GM12878 (cell line): Measurements from ENCODE around the gene PRKG1. TPM values are rescaled to one million over a fixed set of nuclear protein-coding genes. Genes with fewer than 3 reads are reported as not detected.

Source experiments
- ATAC-seq: fragments of 200-7000 bp; cut with Tn5 transposase; 3 replicates; pipeline ENCODE4 v1.9.1; 2020; ENCODE audit warnings: mild to moderate bottlenecking, moderate library complexity
- BruUV-seq: library from RNA; stranded (reverse); fragments of 400-500 nt; replicated peaks from 2 replicates; lab custom pipeline; 2021; lab: Mats Ljungman, UMichigan
- CTCF ChIA-PET: fragments of 300-600 bp; sonication (Branson Sonifier 250); formaldehyde crosslinking; extraction: SDS; loops from one replicate; lab custom pipeline; 2021; ENCODE audit warnings: inconsistent platforms; lab: Yijun Ruan, JAX
- POLR2A ChIA-PET: fragments of 350-600 bp; formaldehyde crosslinking; extraction: SDS; loops from one replicate; lab custom pipeline; 2021; ENCODE audit warnings: inconsistent platforms; lab: Charles Lee
- RAD21 ChIA-PET: fragments of 300-600 bp; sonication (Branson Sonifier 250); formaldehyde crosslinking; loops from one replicate; lab custom pipeline; 2023; ENCODE audit warnings: antibody characterized with exemption; ENCODE audit not compliant: unreplicated experiment; lab: Charles Lee
- SMC1A ChIA-PET: fragments of 300-600 bp; sonication (Branson Sonifier 250); formaldehyde crosslinking; loops from one replicate; lab custom pipeline; 2023; ENCODE audit not compliant: unreplicated experiment, uncharacterized antibody; lab: Charles Lee
- DNase-seq: peaks from one replicate; pipeline ENCODE4 v3.0.0-alpha.2; 2011; ENCODE audit warnings: low read depth, low spot score
- FAIRE-seq: peaks from 3 replicates; lab custom pipeline; 2011; peaks lifted over from hg19 to GRCh38; lab: Jason Lieb, UNC
- H2AFZ ChIP-seq: 2 replicates; pipeline ENCODE4 v1.6.0; 2011; ENCODE audit warnings: low read depth, low read length, control low read depth; ENCODE audit not compliant: control insufficient read depth
- H3K27ac ChIP-seq: 2 replicates; pipeline ENCODE4 v1.5.1; 2011; ENCODE audit warnings: control low read depth; ENCODE audit not compliant: control insufficient read depth, insufficient read depth
- H3K27me3 ChIP-seq, 2 experiments: replicated peaks in 1 of 2; 2 replicates each; pipeline versions ENCODE4 v1.6.0 to v1.6.1; 2011; ENCODE audit warnings: low read length in 1 of 2; ENCODE audit not compliant: control insufficient read depth in 2 of 2, insufficient read depth in 2 of 2
- H3K36me3 ChIP-seq, 2 experiments: 2 replicates each; pipeline ENCODE4 v1.5.1; 2011; ENCODE audit warnings: low read length in 1 of 2; ENCODE audit not compliant: control insufficient read depth in 2 of 2, insufficient read depth in 2 of 2
- H3K4me1 ChIP-seq: 2 replicates; pipeline ENCODE4 v1.6.1; 2011; ENCODE audit warnings: mild to moderate bottlenecking, low read length, moderate library complexity, mixed read lengths; ENCODE audit not compliant: control insufficient read depth, insufficient read depth
- H3K4me2 ChIP-seq: 2 replicates; pipeline ENCODE4 v1.6.0; 2011; ENCODE audit warnings: control low read depth; ENCODE audit not compliant: control insufficient read depth, insufficient read depth
- H3K4me3 ChIP-seq: fragments of 200-600 bp; sonication (generic); 2 replicates; pipeline ENCODE4 v1.5.1; 2016
- H3K79me2 ChIP-seq: 2 replicates; pipeline ENCODE4 v1.6.0; 2011; ENCODE audit warnings: low read length; ENCODE audit not compliant: control insufficient read depth, insufficient read depth
- H3K9ac ChIP-seq: 2 replicates; pipeline ENCODE4 v1.8.0; 2011; ENCODE audit warnings: low read length, control low read depth, mixed read lengths; ENCODE audit not compliant: control insufficient read depth, insufficient read depth
- H3K9me3 ChIP-seq: replicated peaks from 3 replicates; pipeline ENCODE4 v1.5.1; 2011; ENCODE audit warnings: mild to moderate bottlenecking, low read length; ENCODE audit not compliant: control insufficient read depth, insufficient read depth
- H4K20me1 ChIP-seq: 2 replicates; pipeline ENCODE4 v1.6.0; 2011; ENCODE audit not compliant: control insufficient read depth, insufficient read depth
- ATF7 ChIP-seq: fragments of 450-650 bp; IDR thresholded peaks from 2 replicates; pipeline ENCODE4 v1.6.1; 2016; ENCODE audit warnings: low read depth, mild to moderate bottlenecking
- FOS ChIP-seq: IDR thresholded peaks from 3 replicates; pipeline ENCODE4 v1.6.1; 2011; ENCODE audit warnings: borderline replicate concordance; ENCODE audit not compliant: insufficient read length; ENCODE audit errors: extremely low read depth
- JUNB ChIP-seq: IDR thresholded peaks from 2 replicates; pipeline ENCODE4 v1.6.1; 2016; ENCODE audit warnings: antibody characterized with exemption, mild to moderate bottlenecking
- MEF2A ChIP-seq: IDR thresholded peaks from 2 replicates; pipeline ENCODE4 v1.6.1; 2011; ENCODE audit warnings: low read depth, mild to moderate bottlenecking, low read length, moderate library complexity; ENCODE audit not compliant: insufficient read depth
- NFIC ChIP-seq: IDR thresholded peaks from 2 replicates; pipeline ENCODE4 v1.6.1; 2012; ENCODE audit warnings: low read depth, mild to moderate bottlenecking, inconsistent platforms, low read length, moderate library complexity
- POLR2A ChIP-seq: IDR thresholded peaks from 2 replicates; pipeline ENCODE4 v1.6.1; 2011; ENCODE audit warnings: low read depth, mild to moderate bottlenecking, low read length
- RAD51 ChIP-seq: fragments of 450-650 bp; IDR thresholded peaks from 2 replicates; pipeline ENCODE4 v1.6.1; 2016; ENCODE audit warnings: moderate library complexity, mild to moderate bottlenecking, inconsistent platforms
- TCF7 ChIP-seq: IDR thresholded peaks from 2 replicates; pipeline ENCODE4 v1.6.1; 2014; ENCODE audit warnings: antibody characterized with exemption, borderline replicate concordance
- YBX1 ChIP-seq: fragments of 450-650 bp; IDR thresholded peaks from 2 replicates; pipeline ENCODE4 v1.6.1; 2016; ENCODE audit warnings: antibody characterized with exemption
- YY1 ChIP-seq: IDR thresholded peaks from 2 replicates; pipeline ENCODE4 v1.6.1; 2011; ENCODE audit warnings: low read depth, mild to moderate bottlenecking, low read length
- ZNF274 ChIP-seq: IDR thresholded peaks from one replicate; pipeline ENCODE4 v1.8.0; 2011; ENCODE audit not compliant: insufficient read length, insufficient read depth
- ZNF384 ChIP-seq: IDR thresholded peaks from 2 replicates; pipeline ENCODE4 v1.6.1; 2012; ENCODE audit warnings: low read depth, mild to moderate bottlenecking, low read length, improper control_type of control experiment, borderline replicate concordance
- ZNF622 ChIP-seq: fragments of 450-650 bp; IDR thresholded peaks from 2 replicates; pipeline ENCODE4 v1.6.1; 2017; ENCODE audit warnings: mild to moderate bottlenecking, inconsistent platforms
- WGBS: methylation state at CpG from one replicate; pipeline ENCODE4 v1.1.6; 2016; ENCODE audit warnings: low lambda C conversion rate; ENCODE audit not compliant: insufficient replicate concordance, insufficient coverage; ENCODE audit errors: missing lambda C conversion rate; 5-methylcytosine and 5-hydroxymethylcytosine counted together
- in situ Hi-C: fragments of 300-500 bp; cut with MboI; formaldehyde crosslinking; loops from 9 replicates; pipeline ENCODE4 v1.14.3; 2018; ENCODE audit warnings: mixed read lengths
- intact Hi-C: fragments of 100-400 bp; cut with micrococcal nuclease; formaldehyde crosslinking; loops from one replicate; pipeline ENCODE4 v1.14.2; 2022; ENCODE audit not compliant: unreplicated experiment
- polyA plus RNA-seq, 11 experiments: library from polyadenylated mRNA; depleted of rRNA in 4 of 11; unstranded in 6 of 11; stranded (reverse) in 5 of 11; fragments of >200 nt; fragmentation: Nextera tagmentation in 4 of 11; fragmentation: Illumina TruSeq in 1 of 11; extraction: Ambion mirVana in 4 of 11; extraction: Trizol in 1 of 11; gene quantifications; 1 replicate in 1 of 11; 2 replicates in 10 of 11; pipeline versions ENCODE4 v1.2.1 to v1.2.3, GENCODE V29; 2011 to 2016; ENCODE audit warnings: inconsistent platforms in 2 of 11, missing spikeins in 2 of 11, low read depth in 1 of 11
- total RNA-seq, 4 experiments: library from RNA; depleted of rRNA in 3 of 4; stranded (reverse); fragments of >200 nt in 3 of 4; fragmentation: Illumina TruSeq in 1 of 4; extraction: Trizol in 1 of 4; gene quantifications; 2 replicates each; pipeline versions ENCODE4 v1.2.1 to v1.2.3, GENCODE V29; 2013 to 2021
- TF ChIP-seq, protein P1 (sequence below), 3 experiments: IDR thresholded peaks in 2 of 3; conservative IDR thresholded peaks in 1 of 3; 2 replicates each; pipeline ENCODE4 v1.5.1; 2011; ENCODE audit warnings: low read depth in 3 of 3, low read length in 3 of 3, mild to moderate bottlenecking in 3 of 3, control low read depth in 2 of 3, moderate library complexity in 2 of 3, inconsistent platforms in 1 of 3, mixed read lengths in 1 of 3; ENCODE audit not compliant: control insufficient read depth in 2 of 3, insufficient read depth in 1 of 3; ENCODE audit errors: extremely low read depth in 1 of 3
- TF ChIP-seq, protein P2 (sequence below): fragments of 450-650 bp; IDR thresholded peaks from 2 replicates; pipeline ENCODE4 v1.6.1; 2016; ENCODE audit warnings: mild to moderate bottlenecking, moderate library complexity, borderline replicate concordance
- TF ChIP-seq, protein P3 (sequence below): IDR thresholded peaks from 2 replicates; pipeline ENCODE4 v1.6.1; 2011; ENCODE audit warnings: low read depth, mild to moderate bottlenecking, low read length, moderate library complexity, borderline replicate concordance; ENCODE audit errors: extremely low read depth
- TF ChIP-seq, protein P4 (sequence below): IDR thresholded peaks from 2 replicates; pipeline ENCODE4 v1.6.1; 2012; ENCODE audit warnings: low read depth, low read length, improper control_type of control experiment

The PRKG1 gene
- total and polyA plus RNA-seq, 10 of the 15 experiments (the other 5 are each of a cell fraction or from before 2014, with no cell fraction given): 0.04 to 0.05 TPM; not detected in 8

DNA sequence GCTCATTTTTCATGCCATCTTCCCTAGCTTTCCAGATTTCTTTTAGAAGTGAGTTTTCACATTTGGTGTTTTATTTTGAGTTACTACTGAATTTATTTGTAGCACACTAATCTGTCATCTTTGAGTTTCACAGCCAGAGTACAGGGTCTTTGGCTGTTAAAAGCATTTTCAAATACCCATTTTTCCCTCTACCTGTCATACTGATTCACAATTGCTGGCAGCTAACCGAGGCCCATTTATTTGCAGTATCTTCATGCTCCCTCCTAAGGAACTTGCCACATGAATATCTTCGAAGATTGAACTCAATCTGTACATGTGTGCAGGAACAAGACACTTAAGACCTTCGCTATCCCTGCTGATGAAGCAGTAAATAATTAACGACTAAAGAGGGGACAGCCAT is 1194.9 kb downstream of the PRKG1 start:
- H3K27me3 ChIP-seq: no peaks in the 10 kb centered on the region
- H3K36me3 ChIP-seq: no peaks in the 10 kb centered on the region
- ChIA-PET POLR2A (no interaction called here), SMC1A (no interaction called here)
- H2AFZ ChIP-seq: no peak overlapping the region
- no peaks in the 10 kb centered on the region for H3K79me2 ChIP-seq
- 15% methylated on average over 4 of the region's 4 CpGs for WGBS
- in situ Hi-C loops: no loop called here
- no peak for FAIRE-seq
- H3K27ac ChIP-seq: no peak overlapping the region
- H4K20me1 ChIP-seq: no peaks in the 10 kb centered on the region
- no peak for TF ChIP-seq ZNF274
- TF ChIP-seq, protein P1, sequence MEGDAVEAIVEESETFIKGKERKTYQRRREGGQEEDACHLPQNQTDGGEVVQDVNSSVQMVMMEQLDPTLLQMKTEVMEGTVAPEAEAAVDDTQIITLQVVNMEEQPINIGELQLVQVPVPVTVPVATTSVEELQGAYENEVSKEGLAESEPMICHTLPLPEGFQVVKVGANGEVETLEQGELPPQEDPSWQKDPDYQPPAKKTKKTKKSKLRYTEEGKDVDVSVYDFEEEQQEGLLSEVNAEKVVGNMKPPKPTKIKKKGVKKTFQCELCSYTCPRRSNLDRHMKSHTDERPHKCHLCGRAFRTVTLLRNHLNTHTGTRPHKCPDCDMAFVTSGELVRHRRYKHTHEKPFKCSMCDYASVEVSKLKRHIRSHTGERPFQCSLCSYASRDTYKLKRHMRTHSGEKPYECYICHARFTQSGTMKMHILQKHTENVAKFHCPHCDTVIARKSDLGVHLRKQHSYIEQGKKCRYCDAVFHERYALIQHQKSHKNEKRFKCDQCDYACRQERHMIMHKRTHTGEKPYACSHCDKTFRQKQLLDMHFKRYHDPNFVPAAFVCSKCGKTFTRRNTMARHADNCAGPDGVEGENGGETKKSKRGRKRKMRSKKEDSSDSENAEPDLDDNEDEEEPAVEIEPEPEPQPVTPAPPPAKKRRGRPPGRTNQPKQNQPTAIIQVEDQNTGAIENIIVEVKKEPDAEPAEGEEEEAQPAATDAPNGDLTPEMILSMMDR (IDR thresholded peaks at IDR 0.05 in 2 of 3, conservative IDR thresholded peaks at IDR 0.05 in 1 of 3; ENCODE audit: control insufficient read depth in 2 of 3, extremely low read depth in 1 of 3, insufficient read depth in 1 of 3, low read depth in 3 of 3, low read length in 3 of 3): no peak
- TF ChIP-seq, protein P2, sequence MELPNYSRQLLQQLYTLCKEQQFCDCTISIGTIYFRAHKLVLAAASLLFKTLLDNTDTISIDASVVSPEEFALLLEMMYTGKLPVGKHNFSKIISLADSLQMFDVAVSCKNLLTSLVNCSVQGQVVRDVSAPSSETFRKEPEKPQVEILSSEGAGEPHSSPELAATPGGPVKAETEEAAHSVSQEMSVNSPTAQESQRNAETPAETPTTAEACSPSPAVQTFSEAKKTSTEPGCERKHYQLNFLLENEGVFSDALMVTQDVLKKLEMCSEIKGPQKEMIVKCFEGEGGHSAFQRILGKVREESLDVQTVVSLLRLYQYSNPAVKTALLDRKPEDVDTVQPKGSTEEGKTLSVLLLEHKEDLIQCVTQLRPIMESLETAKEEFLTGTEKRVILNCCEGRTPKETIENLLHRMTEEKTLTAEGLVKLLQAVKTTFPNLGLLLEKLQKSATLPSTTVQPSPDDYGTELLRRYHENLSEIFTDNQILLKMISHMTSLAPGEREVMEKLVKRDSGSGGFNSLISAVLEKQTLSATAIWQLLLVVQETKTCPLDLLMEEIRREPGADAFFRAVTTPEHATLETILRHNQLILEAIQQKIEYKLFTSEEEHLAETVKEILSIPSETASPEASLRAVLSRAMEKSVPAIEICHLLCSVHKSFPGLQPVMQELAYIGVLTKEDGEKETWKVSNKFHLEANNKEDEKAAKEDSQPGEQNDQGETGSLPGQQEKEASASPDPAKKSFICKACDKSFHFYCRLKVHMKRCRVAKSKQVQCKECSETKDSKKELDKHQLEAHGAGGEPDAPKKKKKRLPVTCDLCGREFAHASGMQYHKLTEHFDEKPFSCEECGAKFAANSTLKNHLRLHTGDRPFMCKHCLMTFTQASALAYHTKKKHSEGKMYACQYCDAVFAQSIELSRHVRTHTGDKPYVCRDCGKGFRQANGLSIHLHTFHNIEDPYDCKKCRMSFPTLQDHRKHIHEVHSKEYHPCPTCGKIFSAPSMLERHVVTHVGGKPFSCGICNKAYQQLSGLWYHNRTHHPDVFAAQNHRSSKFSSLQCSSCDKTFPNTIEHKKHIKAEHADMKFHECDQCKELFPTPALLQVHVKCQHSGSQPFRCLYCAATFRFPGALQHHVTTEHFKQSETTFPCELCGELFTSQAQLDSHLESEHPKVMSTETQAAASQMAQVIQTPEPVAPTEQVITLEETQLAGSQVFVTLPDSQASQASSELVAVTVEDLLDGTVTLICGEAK: no peak
- no peak for TF ChIP-seq MEF2A
- TF ChIP-seq YBX1: no peak
- no peak for TF ChIP-seq ZNF384
- TF ChIP-seq, protein P3, sequence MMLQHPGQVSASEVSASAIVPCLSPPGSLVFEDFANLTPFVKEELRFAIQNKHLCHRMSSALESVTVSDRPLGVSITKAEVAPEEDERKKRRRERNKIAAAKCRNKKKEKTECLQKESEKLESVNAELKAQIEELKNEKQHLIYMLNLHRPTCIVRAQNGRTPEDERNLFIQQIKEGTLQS: no peak
- TF ChIP-seq TCF7: no peak
- no peak for TF ChIP-seq NFIC
- no peak for TF ChIP-seq ZNF622
- no peak for TF ChIP-seq JUNB
- TF ChIP-seq YY1: no peak
- no peak for TF ChIP-seq RAD51
- no peak for TF ChIP-seq POLR2A
- TF ChIP-seq FOS: no peak
- no peak for TF ChIP-seq ATF7
- TF ChIP-seq, protein P4, sequence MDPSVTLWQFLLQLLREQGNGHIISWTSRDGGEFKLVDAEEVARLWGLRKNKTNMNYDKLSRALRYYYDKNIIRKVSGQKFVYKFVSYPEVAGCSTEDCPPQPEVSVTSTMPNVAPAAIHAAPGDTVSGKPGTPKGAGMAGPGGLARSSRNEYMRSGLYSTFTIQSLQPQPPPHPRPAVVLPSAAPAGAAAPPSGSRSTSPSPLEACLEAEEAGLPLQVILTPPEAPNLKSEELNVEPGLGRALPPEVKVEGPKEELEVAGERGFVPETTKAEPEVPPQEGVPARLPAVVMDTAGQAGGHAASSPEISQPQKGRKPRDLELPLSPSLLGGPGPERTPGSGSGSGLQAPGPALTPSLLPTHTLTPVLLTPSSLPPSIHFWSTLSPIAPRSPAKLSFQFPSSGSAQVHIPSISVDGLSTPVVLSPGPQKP: no peak
- TF ChIP-seq, all 136 proteins: peak for 0
- H3K9me3 ChIP-seq: no peaks in the 10 kb centered on the region
- RAD21 ChIA-PET: no interaction called here
- CTCF ChIA-PET: interaction anchor here (0.6 kb wide), 1 partner anchor 551 kb away, joined by 4 read pairs; no protein-coding TSS in a partner anchor
- intact Hi-C loops: no loop called here
- no peak for ATAC-seq
- H3K4me2 ChIP-seq: no peak overlapping the region
- no peak overlapping the region for H3K4me3 ChIP-seq
- H3K9ac ChIP-seq: no peak overlapping the region
- H3K4me1 ChIP-seq: no peaks in the 10 kb centered on the region
- DNase-seq: no peak
- BruUV-seq: no TSS peak
